GM04503 (cell line): ENCODE measurements around the gene SAT2.
"Not testable (repeated sequence)": the region's sequence is repeated elsewhere in the genome, so short reads cannot be mapped to it uniquely, and the experiment has no call there.

Experiments
- DNase-seq: peaks from one replicate; pipeline ENCODE4 v3.0.0-alpha.2; 2012; ENCODE audit warnings: low read depth

The SAT2 gene

GRCh38 chr17:7633093-7633492 is 5.5 kb upstream of the SAT2 start:
- DNase-seq = no peak

- DNase-seq = no peak
Observed at GRCh38 chr17:7632492-7632894, 4.9 kb upstream of the SAT2 start.

- no peak for DNase-seq
Observed at GRCh38 chr17:7631398-7632380, 4.1 kb upstream of the SAT2 start.

GRCh38 chr17:7629939-7630571 is 2.4 kb upstream of the SAT2 start, which contains the start of gene SHBG:
TSS of gene SHBG (plus strand) at chr17:7630135. CDS start at chr17:7630173, 38 bp downstream.
- no peak for DNase-seq

- DNase-seq = no peak
Observed at GRCh38 chr17:7626956-7627249, 718 bp downstream of the SAT2 start.

- no peak for DNase-seq
Observed at GRCh38 chr17:7626307-7626706, 1.3 kb downstream of the SAT2 start.

GRCh38 chr17:7625749-7626148 is 1.9 kb downstream of the SAT2 start:
- DNase-seq = not testable (repeated sequence)

- no peak for DNase-seq
Observed at GRCh38 chr17:7623661-7624060, 4.0 kb downstream of the SAT2 start.

- no peak for DNase-seq
Observed at GRCh38 chr17:7620835-7621234, 6.8 kb downstream of the SAT2 start.

- no peak for DNase-seq
Observed at GRCh38 chr17:7618608-7619007, 9.0 kb downstream of the SAT2 start.

- DNase-seq = no peak
Observed at GRCh38 chr17:7615265-7615747, 12.3 kb downstream of the SAT2 start.

GRCh38 chr17:7614425-7615264 is 13.0 kb downstream of the SAT2 start, which contains the start of gene FXR2:
TSS of gene FXR2 (minus strand) at chr17:7614897. CDS start at chr17:7614532, 365 bp downstream.
- DNase-seq = peak; percentile 97

GRCh38 chr17:7613769-7614424 is 13.7 kb downstream of the SAT2 start:
- DNase-seq = no peak

GRCh38 chr17:7612294-7612640 is 15.4 kb downstream of the SAT2 start:
- DNase-seq = no peak

- DNase-seq = no peak
Observed at GRCh38 chr17:7611635-7612293, 15.9 kb downstream of the SAT2 start.

GRCh38 chr17:7610641-7611040 is 17.0 kb downstream of the SAT2 start:
- no peak for DNase-seq

GRCh38 chr17:7606280-7606679 is 21.3 kb downstream of the SAT2 start:
- no peak for DNase-seq

GRCh38 chr17:7597561-7597960 is 30.1 kb downstream of the SAT2 start:
- DNase-seq = not testable (repeated sequence)

- no peak for DNase-seq
Observed at GRCh38 chr17:7593296-7593695, 34.3 kb downstream of the SAT2 start.

- DNase-seq = no peak
Observed at GRCh38 chr17:7592422-7593021, 35.1 kb downstream of the SAT2 start.

GRCh38 chr17:7591596-7591995 is 36.0 kb downstream of the SAT2 start:
- no peak for DNase-seq
